Upper lobe of left lung (tissue), 6 donors: ENCODE data around the gene SLC5A7. TPM values are rescaled to one million over a fixed set of nuclear protein-coding genes. Genes with fewer than 3 reads are reported as not detected.

Source experiments
- ATAC-seq, 2 donors: fragments of 200-7000 bp; cut with Tn5 transposase; one replicate each; pipeline ENCODE4 v1.9.1; 2022; ENCODE audit warnings: mild to moderate bottlenecking in 2 of 2, moderate library complexity in 2 of 2; ENCODE audit not compliant: low FRiP score in 2 of 2
- DNase-seq, 2 donors: peaks; one replicate each; pipeline ENCODE4 v3.0.0-alpha.2; 2019 to 2020
- H3K27ac ChIP-seq, 4 donors: fragments of 200-600 bp; sonication (generic); one replicate each; pipeline ENCODE4 v1.5.1; 2016 to 2019
- H3K27me3 ChIP-seq, 4 donors: fragments of 200-600 bp; sonication (generic); one replicate each; pipeline ENCODE4 v1.5.1; 2017 to 2019
- H3K36me3 ChIP-seq, 4 donors: fragments of 200-600 bp; sonication (generic); one replicate each; pipeline ENCODE4 v1.5.1; 2016 to 2019
- H3K4me1 ChIP-seq, 4 donors: fragments of 200-600 bp; sonication (generic); one replicate each; pipeline ENCODE4 v1.5.1; 2018 to 2019
- H3K4me3 ChIP-seq, 4 donors: fragments of 200-600 bp; sonication (generic); one replicate each; pipeline ENCODE4 v1.5.1; 2017 to 2019; ENCODE audit warnings: mild to moderate bottlenecking in 2 of 4, moderate library complexity in 1 of 4
- H3K9me3 ChIP-seq, 4 donors: fragments of 200-600 bp; sonication (generic); one replicate each; pipeline ENCODE4 v1.5.1; 2018 to 2019
- CTCF ChIP-seq, 6 experiments: fragments of 450-650 bp in 4 of 6; fragments of 200-600 bp in 2 of 6; sonication (generic) in 2 of 6; IDR thresholded peaks; one replicate each; pipeline ENCODE4 v1.5.1; 2016 to 2019; ENCODE audit warnings: antibody characterized with exemption in 6 of 6
- EP300 ChIP-seq, 4 donors: sonication (generic); formaldehyde crosslinking; IDR thresholded peaks; one replicate each; pipeline ENCODE4 v1.5.1; 2017; ENCODE audit warnings: antibody characterized with exemption in 4 of 4, control low read depth in 2 of 4
- POLR2A ChIP-seq, 4 donors: fragments of 450-650 bp; IDR thresholded peaks; one replicate each; pipeline ENCODE4 v1.5.1; 2016 to 2017; ENCODE audit warnings: antibody characterized with exemption in 4 of 4, mild to moderate bottlenecking in 2 of 4
- POLR2AphosphoS5 ChIP-seq, 2 donors: sonication (generic); formaldehyde crosslinking; IDR thresholded peaks; one replicate each; pipeline ENCODE4 v1.5.1; 2017; ENCODE audit warnings: antibody characterized with exemption in 2 of 2
- WGBS, 2 donors: methylation state at CpG; one replicate each; pipeline ENCODE4 v1.1.5; 2017 to 2018; 5-methylcytosine and 5-hydroxymethylcytosine counted together
- total RNA-seq, 6 donors: library from RNA; depleted of rRNA in 4 of 6; stranded (reverse); fragments of >200 nt in 4 of 6; gene quantifications; one replicate each; pipeline versions ENCODE4 v1.1.0 to v1.2.1, GENCODE V29; 2016 to 2021
- donor health status: DM: no; HTN: no; CAD: no; lungs with moderate emphysema.
- donor health status: DM: no; HTN: yes; CAD: no; lungs with severe emphysema.

SLC5A7 gene
- total RNA-seq, 6 donors from 2014 or later: 0.33 to 1.3 (median 0.69) TPM; not detected in 2

- peaks cover 0 to 8% (median 2%) of the 10 kb centered on the region in 4 donors for H3K27me3 ChIP-seq
- H3K4me3 ChIP-seq: no peak overlapping the region
- 77 to 81% methylated on average over 6 of the region's 6 CpGs for WGBS, 2 donors
- TF ChIP-seq CTCF (IDR thresholded peaks at IDR 0.05) (no peak), POLR2AphosphoS5 (IDR thresholded peaks at IDR 0.05) (no peak), EP300 (IDR thresholded peaks at IDR 0.05) (no peak), POLR2A (IDR thresholded peaks at IDR 0.05) (no peak)
- peaks cover 0 to 10% (median 2%) of the 10 kb centered on the region in 4 donors for H3K4me1 ChIP-seq
- no peaks in the 10 kb centered on the region for H3K36me3 ChIP-seq
- DNase-seq (no peak), ATAC-seq (no peak)
- H3K27ac ChIP-seq: no peak overlapping the region
- no peaks in the 10 kb centered on the region for H3K9me3 ChIP-seq
Measured at GRCh38 chr2:107989445-107989844, 3.1 kb downstream of the SLC5A7 start.

GRCh38 chr2:107990718-107991117 is 4.4 kb downstream of the SLC5A7 start:
- Histone ChIP-seq H3K36me3 (no peaks in the 10 kb centered on the region), H3K27ac (no peak overlapping the region), H3K9me3 (no peaks in the 10 kb centered on the region), H3K27me3 (peaks cover 0 to 8% (median 2%) of the 10 kb centered on the region in 4 donors), H3K4me3 (no peak overlapping the region), H3K4me1 (peaks cover 0 to 10% (median 2%) of the 10 kb centered on the region in 4 donors)
- DNase-seq: no peak
- ATAC-seq: no peak
- TF ChIP-seq POLR2AphosphoS5 (IDR thresholded peaks at IDR 0.05) (no peak), POLR2A (IDR thresholded peaks at IDR 0.05) (no peak), EP300 (IDR thresholded peaks at IDR 0.05) (no peak), CTCF (IDR thresholded peaks at IDR 0.05) (no peak)

GRCh38 chr2:107992069-107992468 is 5.7 kb downstream of the SLC5A7 start:
- no peak for TF ChIP-seq POLR2A (IDR thresholded peaks at IDR 0.05)
- no peak for TF ChIP-seq POLR2AphosphoS5 (IDR thresholded peaks at IDR 0.05)
- TF ChIP-seq EP300 (IDR thresholded peaks at IDR 0.05): no peak
- TF ChIP-seq CTCF (IDR thresholded peaks at IDR 0.05): no peak
- no peaks in the 10 kb centered on the region for H3K9me3 ChIP-seq
- H3K27ac ChIP-seq: peak overlapping the region in 2 of 4 donors; percentile 41 to 52
- H3K36me3 ChIP-seq: no peaks in the 10 kb centered on the region
- ATAC-seq: peak in 1 of 2 donors; percentile 67
- H3K4me3 ChIP-seq: no peak overlapping the region
- WGBS, 2 donors: 36 to 53% methylated on average over 1 of the region's 1 CpG
- no peaks in the 10 kb centered on the region for H3K4me1 ChIP-seq
- no peak for DNase-seq
- H3K27me3 ChIP-seq: no peaks in the 10 kb centered on the region

GRCh38 chr2:107999158-107999557 is 12.8 kb downstream of the SLC5A7 start:
- 77 to 79% methylated on average over 2 of the region's 2 CpGs for WGBS, 2 donors
- no peak overlapping the region for H3K4me3 ChIP-seq
- no peak overlapping the region for H3K27ac ChIP-seq
- no peaks in the 10 kb centered on the region for H3K27me3 ChIP-seq
- no peak for ATAC-seq
- no peak for DNase-seq
- no peaks in the 10 kb centered on the region for H3K9me3 ChIP-seq
- TF ChIP-seq POLR2AphosphoS5 (IDR thresholded peaks at IDR 0.05): no peak
- no peaks in the 10 kb centered on the region for H3K4me1 ChIP-seq
- no peaks in the 10 kb centered on the region for H3K36me3 ChIP-seq

GRCh38 chr2:108010912-108011591 is 24.7 kb downstream of the SLC5A7 start:
- Histone ChIP-seq H3K4me1 (no peaks in the 10 kb centered on the region), H3K36me3 (no peaks in the 10 kb centered on the region), H3K9me3 (peaks cover 4 to 19% (median 14%) of the 10 kb centered on the region in 4 donors), H3K27ac (no peak overlapping the region), H3K27me3 (no peaks in the 10 kb centered on the region), H3K4me3 (no peak overlapping the region)
- no peak for DNase-seq
- WGBS, 2 donors: 73 to 78% methylated on average over 2 of the region's 2 CpGs
- TF ChIP-seq CTCF (IDR thresholded peaks at IDR 0.05): no peak
- TF ChIP-seq EP300 (IDR thresholded peaks at IDR 0.05): no peak
- ATAC-seq: no peak
